Activated T-cell treated with anti-CD3 and anti-CD28 coated beads for 24 hours (primary cell): ENCODE data around the gene RPL36.

ENCODE experiments used
- DNase-seq: peaks from one replicate; pipeline ENCODE4 v3.0.0-alpha.2; 2020; ENCODE audit warnings: low read depth

Gene RPL36

GRCh38 chr19:5690125-5690954, at the start of gene RPL36:
RPL36 (plus strand) TSS chr19:5690295; CDS start chr19:5690508, 213 bp downstream.
- DNase-seq = peak; percentile 99

- DNase-seq = no peak
Measured at GRCh38 chr19:5641171-5641570, 48.9 kb upstream of the RPL36 start.

GRCh38 chr19:5642204-5642603, 47.9 kb upstream of the RPL36 start:
- no peak for DNase-seq

- DNase-seq = no peak
Measured at GRCh38 chr19:5643060-5643459, 47.0 kb upstream of the RPL36 start.

GRCh38 chr19:5644037-5644436, 46.1 kb upstream of the RPL36 start:
- no peak for DNase-seq

GRCh38 chr19:5645409-5645808, 44.7 kb upstream of the RPL36 start:
- DNase-seq = no peak

- DNase-seq = no peak
Measured at GRCh38 chr19:5646703-5647102, 43.4 kb upstream of the RPL36 start.

- DNase-seq = no peak
Measured at GRCh38 chr19:5648464-5648863, 41.6 kb upstream of the RPL36 start.

GRCh38 chr19:5651361-5651760, 38.7 kb upstream of the RPL36 start:
- DNase-seq = no peak

- no peak for DNase-seq
Measured at GRCh38 chr19:5652261-5652660, 37.8 kb upstream of the RPL36 start.

GRCh38 chr19:5654931-5655330, 35.2 kb upstream of the RPL36 start:
- no peak for DNase-seq

GRCh38 chr19:5655412-5655811, 34.7 kb upstream of the RPL36 start:
- no peak for DNase-seq

GRCh38 chr19:5661483-5661882, 28.6 kb upstream of the RPL36 start:
- no peak for DNase-seq

GRCh38 chr19:5663904-5664303, 26.2 kb upstream of the RPL36 start:
- DNase-seq = no peak

GRCh38 chr19:5664515-5664914, 25.6 kb upstream of the RPL36 start:
- no peak for DNase-seq

GRCh38 chr19:5665781-5666513, 24.1 kb upstream of the RPL36 start:
- DNase-seq = no peak

- DNase-seq = no peak
Measured at GRCh38 chr19:5666921-5667610, 23.0 kb upstream of the RPL36 start.

GRCh38 chr19:5667751-5668271, 22.3 kb upstream of the RPL36 start:
- DNase-seq = no peak

GRCh38 chr19:5669212-5669611, 20.9 kb upstream of the RPL36 start:
- DNase-seq = no peak

- DNase-seq = no peak
Measured at GRCh38 chr19:5671600-5671999, 18.5 kb upstream of the RPL36 start.

GRCh38 chr19:5672708-5673459, 17.2 kb upstream of the RPL36 start:
- no peak for DNase-seq

GRCh38 chr19:5673752-5674151, 16.3 kb upstream of the RPL36 start:
- DNase-seq = no peak
